22Rv1 (cell line): ENCODE data around the gene STARD9.

ENCODE experiments used
- CTCF ChIP-seq: fragments of 450-650 bp; IDR thresholded peaks from 2 replicates; pipeline ENCODE4 v1.5.1; 2017; ENCODE audit warnings: mild to moderate bottlenecking
- ZFX ChIP-seq: fragments of 450-650 bp; IDR thresholded peaks from 2 replicates; pipeline ENCODE4 v1.6.1; 2017; ENCODE audit warnings: antibody characterized with exemption, borderline replicate concordance

DNA sequence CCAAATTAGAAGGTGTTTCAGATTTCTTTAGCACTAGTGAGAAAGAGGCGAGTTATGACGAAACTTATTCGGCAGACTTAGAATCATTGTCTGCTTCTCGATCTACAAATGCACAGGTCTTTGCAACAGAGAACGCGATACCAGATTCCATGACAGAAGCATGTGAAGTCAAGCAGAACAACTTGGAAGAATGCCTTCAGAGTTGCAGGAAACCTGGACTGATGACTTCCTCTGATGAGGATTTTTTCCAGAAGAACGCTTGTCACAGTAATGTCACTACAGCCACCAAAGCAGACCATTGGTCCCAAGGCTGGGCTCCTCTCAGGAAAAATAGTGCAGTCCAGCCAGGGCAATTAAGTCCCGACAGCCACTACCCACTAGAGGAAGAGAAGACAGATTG lies 110.9 kb downstream of the STARD9 start:
- TF ChIP-seq CTCF: no peak
- no peak for TF ChIP-seq ZFX
